ENCODE results near the gene TDRKH.

- TF ChIP-seq POLR2A (IDR thresholded peaks at IDR 0.05; ENCODE audit: low read depth, low read length): no peak
- TF ChIP-seq POLR2AphosphoS5 (IDR thresholded peaks at IDR 0.05; ENCODE audit: low read depth, low read length): no peak
- no peak for TF ChIP-seq TAF1 (IDR thresholded peaks at IDR 0.05; ENCODE audit: low read depth, low read length)
- TF ChIP-seq SPI1 (IDR thresholded peaks at IDR 0.05; ENCODE audit: low read depth, low read length): no peak
- no peak for TF ChIP-seq PAX5 (IDR thresholded peaks at IDR 0.05; ENCODE audit: insufficient read depth, low read length, severe bottlenecking)
- no peak for TF ChIP-seq POU2F2 (IDR thresholded peaks at IDR 0.05; ENCODE audit: low read depth, low read length)
Measured at GRCh38 chr1:151773702-151774101, 16.6 kb downstream of the TDRKH start.
